A549 (cell line): Measurements from ENCODE around the gene EFHD2.
"Not testable (repeated sequence)": the region's sequence is repeated elsewhere in the genome, so short reads cannot be mapped to it uniquely, and the experiment has no call there.

Experiments used
- FOSB ChIP-seq: fragments of 250-450 bp; sonication (Bioruptor Pico); IDR thresholded peaks from 2 replicates; pipeline ENCODE4 v1.5.0; 2020; ENCODE audit warnings: mild to moderate bottlenecking, moderate library complexity
- FOXS1 ChIP-seq: fragments of 250-450 bp; sonication (Bioruptor Pico); IDR thresholded peaks from 2 replicates; pipeline ENCODE4 v1.5.0; 2020; ENCODE audit warnings: mild to moderate bottlenecking, moderate library complexity
- GATA3 ChIP-seq: IDR thresholded peaks from 2 replicates; pipeline ENCODE4 v1.6.1; 2012; ENCODE audit warnings: borderline replicate concordance
- MYC ChIP-seq: IDR thresholded peaks from 2 replicates; pipeline ENCODE4 v1.6.1; 2012; ENCODE audit warnings: mild to moderate bottlenecking, inconsistent platforms, low read length, improper control_type of control experiment, borderline replicate concordance
- NFE2L2 ChIP-seq: fragments of 150-350 bp; conservative IDR thresholded peaks from 2 replicates; pipeline ENCODE4 v1.6.1; 2014; ENCODE audit warnings: low read length
- RAD21 ChIP-seq, 2 experiments: fragments of >200 bp in 1 of 2; sonication (Bioruptor Twin) in 1 of 2; formaldehyde crosslinking in 1 of 2; IDR thresholded peaks in 1 of 2; conservative IDR thresholded peaks in 1 of 2; 2 replicates in 1 of 2; 3 replicates in 1 of 2; pipeline ENCODE4 v1.6.1; 2012 to 2018; ENCODE audit warnings: inconsistent platforms in 1 of 2
- RCOR1 ChIP-seq: fragments of 150-350 bp; IDR thresholded peaks from 2 replicates; pipeline ENCODE4 v1.6.1; 2014; ENCODE audit warnings: antibody characterized with exemption, low read length, low read depth
- RFX5 ChIP-seq: fragments of 450-650 bp; IDR thresholded peaks from 2 replicates; pipeline ENCODE4 v1.7.1; 2014; ENCODE audit warnings: antibody characterized with exemption, mild to moderate bottlenecking, moderate library complexity
- ZC3H11A ChIP-seq: fragments of 450-650 bp; IDR thresholded peaks from 2 replicates; pipeline ENCODE4 v1.6.1; 2014; ENCODE audit warnings: antibody characterized with exemption, mild to moderate bottlenecking
- TF ChIP-seq, protein P1 (sequence below): fragments of >200 bp; sonication (Bioruptor Twin); formaldehyde crosslinking; IDR thresholded peaks from 3 replicates; pipeline ENCODE4 v1.5.1; 2016
- TF ChIP-seq, protein P2 (sequence below): fragments of 150-350 bp; IDR thresholded peaks from 2 replicates; pipeline ENCODE4 v1.6.1; 2014; ENCODE audit warnings: low read depth, mild to moderate bottlenecking, low read length
- TF ChIP-seq, protein P3 (sequence below): fragments of 200-600 bp; sonication (generic); IDR thresholded peaks from 2 replicates; pipeline ENCODE4 v1.6.1; 2016; ENCODE audit warnings: antibody characterized with exemption, mild to moderate bottlenecking, moderate library complexity
- TF ChIP-seq, protein P4 (sequence below): IDR thresholded peaks from 2 replicates; pipeline ENCODE4 v1.6.1; 2012

DNA sequence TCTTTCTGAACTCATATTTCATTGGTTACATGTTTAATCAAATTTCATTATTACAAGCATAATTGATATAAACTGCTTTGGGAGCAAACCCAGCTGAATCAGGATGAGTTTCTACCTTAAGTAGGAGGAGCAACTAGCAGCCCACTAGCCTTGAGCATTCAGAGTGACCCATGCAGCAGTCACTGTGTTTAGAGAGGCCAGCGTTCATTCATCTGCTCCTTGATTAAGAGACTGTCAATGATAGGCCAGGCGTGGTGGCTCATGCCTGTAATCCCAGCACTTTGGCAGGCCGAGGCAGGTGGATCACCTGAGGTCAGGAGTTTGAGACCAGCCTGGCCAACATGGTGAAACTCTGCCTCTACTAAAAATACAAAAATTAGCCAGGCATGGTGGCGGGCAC is 48.7 kb downstream of the EFHD2 start:
- TF ChIP-seq, protein P1, sequence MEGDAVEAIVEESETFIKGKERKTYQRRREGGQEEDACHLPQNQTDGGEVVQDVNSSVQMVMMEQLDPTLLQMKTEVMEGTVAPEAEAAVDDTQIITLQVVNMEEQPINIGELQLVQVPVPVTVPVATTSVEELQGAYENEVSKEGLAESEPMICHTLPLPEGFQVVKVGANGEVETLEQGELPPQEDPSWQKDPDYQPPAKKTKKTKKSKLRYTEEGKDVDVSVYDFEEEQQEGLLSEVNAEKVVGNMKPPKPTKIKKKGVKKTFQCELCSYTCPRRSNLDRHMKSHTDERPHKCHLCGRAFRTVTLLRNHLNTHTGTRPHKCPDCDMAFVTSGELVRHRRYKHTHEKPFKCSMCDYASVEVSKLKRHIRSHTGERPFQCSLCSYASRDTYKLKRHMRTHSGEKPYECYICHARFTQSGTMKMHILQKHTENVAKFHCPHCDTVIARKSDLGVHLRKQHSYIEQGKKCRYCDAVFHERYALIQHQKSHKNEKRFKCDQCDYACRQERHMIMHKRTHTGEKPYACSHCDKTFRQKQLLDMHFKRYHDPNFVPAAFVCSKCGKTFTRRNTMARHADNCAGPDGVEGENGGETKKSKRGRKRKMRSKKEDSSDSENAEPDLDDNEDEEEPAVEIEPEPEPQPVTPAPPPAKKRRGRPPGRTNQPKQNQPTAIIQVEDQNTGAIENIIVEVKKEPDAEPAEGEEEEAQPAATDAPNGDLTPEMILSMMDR = not testable (repeated sequence)
- TF ChIP-seq RAD21 (conservative IDR thresholded peaks at IDR 0.05 in 1 of 2, IDR thresholded peaks at IDR 0.05 in 1 of 2); RCOR1; FOXS1 (CRISPR knock-in tag); MYC; RFX5; ZC3H11A; NFE2L2; FOSB (CRISPR knock-in tag); GATA3: not testable (repeated sequence)
- TF ChIP-seq, protein P2, sequence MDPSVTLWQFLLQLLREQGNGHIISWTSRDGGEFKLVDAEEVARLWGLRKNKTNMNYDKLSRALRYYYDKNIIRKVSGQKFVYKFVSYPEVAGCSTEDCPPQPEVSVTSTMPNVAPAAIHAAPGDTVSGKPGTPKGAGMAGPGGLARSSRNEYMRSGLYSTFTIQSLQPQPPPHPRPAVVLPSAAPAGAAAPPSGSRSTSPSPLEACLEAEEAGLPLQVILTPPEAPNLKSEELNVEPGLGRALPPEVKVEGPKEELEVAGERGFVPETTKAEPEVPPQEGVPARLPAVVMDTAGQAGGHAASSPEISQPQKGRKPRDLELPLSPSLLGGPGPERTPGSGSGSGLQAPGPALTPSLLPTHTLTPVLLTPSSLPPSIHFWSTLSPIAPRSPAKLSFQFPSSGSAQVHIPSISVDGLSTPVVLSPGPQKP = not testable (repeated sequence)
- TF ChIP-seq, protein P3, sequence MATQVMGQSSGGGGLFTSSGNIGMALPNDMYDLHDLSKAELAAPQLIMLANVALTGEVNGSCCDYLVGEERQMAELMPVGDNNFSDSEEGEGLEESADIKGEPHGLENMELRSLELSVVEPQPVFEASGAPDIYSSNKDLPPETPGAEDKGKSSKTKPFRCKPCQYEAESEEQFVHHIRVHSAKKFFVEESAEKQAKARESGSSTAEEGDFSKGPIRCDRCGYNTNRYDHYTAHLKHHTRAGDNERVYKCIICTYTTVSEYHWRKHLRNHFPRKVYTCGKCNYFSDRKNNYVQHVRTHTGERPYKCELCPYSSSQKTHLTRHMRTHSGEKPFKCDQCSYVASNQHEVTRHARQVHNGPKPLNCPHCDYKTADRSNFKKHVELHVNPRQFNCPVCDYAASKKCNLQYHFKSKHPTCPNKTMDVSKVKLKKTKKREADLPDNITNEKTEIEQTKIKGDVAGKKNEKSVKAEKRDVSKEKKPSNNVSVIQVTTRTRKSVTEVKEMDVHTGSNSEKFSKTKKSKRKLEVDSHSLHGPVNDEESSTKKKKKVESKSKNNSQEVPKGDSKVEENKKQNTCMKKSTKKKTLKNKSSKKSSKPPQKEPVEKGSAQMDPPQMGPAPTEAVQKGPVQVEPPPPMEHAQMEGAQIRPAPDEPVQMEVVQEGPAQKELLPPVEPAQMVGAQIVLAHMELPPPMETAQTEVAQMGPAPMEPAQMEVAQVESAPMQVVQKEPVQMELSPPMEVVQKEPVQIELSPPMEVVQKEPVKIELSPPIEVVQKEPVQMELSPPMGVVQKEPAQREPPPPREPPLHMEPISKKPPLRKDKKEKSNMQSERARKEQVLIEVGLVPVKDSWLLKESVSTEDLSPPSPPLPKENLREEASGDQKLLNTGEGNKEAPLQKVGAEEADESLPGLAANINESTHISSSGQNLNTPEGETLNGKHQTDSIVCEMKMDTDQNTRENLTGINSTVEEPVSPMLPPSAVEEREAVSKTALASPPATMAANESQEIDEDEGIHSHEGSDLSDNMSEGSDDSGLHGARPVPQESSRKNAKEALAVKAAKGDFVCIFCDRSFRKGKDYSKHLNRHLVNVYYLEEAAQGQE = not testable (repeated sequence)
- TF ChIP-seq, protein P4, sequence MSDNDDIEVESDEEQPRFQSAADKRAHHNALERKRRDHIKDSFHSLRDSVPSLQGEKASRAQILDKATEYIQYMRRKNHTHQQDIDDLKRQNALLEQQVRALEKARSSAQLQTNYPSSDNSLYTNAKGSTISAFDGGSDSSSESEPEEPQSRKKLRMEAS = not testable (repeated sequence)
